NCI-H1930 (cell line): Measurements from ENCODE around the gene PSRC1.
"Not testable (repeated sequence)": the region's sequence is repeated elsewhere in the genome, so short reads cannot be mapped to it uniquely, and the experiment has no call there.

Experiments
- DNase-seq, 2 experiments: peaks; one replicate each; lab custom pipeline; 2025; lab: John Stamatoyannopoulos, UW

The PSRC1 gene

GRCh38 chr1:109282952-109283747, at the start of gene PSRC1:
Gene PSRC1 (minus strand): TSS chr1:109283145.
- DNase-seq, result peak; percentile 95 to 96

DNA sequence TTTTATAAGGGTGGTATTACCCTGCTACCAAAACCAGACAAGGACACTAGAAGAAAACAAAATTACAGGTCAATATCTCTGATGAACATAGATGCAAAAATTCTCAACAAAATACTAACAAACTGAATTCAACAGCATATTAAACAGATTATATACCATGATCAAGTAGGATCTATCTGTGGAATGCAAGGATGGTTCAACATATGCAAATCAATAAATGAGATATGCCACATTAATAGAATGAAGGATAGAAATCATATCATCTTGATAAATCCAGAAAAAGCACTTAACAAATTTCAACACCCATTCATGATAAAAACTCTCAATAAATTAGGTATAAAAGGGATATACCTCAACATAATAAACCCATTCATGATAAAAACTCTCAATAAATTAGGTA, 48.2 kb upstream of the PSRC1 start:
- DNase-seq, result no peak

DNA sequence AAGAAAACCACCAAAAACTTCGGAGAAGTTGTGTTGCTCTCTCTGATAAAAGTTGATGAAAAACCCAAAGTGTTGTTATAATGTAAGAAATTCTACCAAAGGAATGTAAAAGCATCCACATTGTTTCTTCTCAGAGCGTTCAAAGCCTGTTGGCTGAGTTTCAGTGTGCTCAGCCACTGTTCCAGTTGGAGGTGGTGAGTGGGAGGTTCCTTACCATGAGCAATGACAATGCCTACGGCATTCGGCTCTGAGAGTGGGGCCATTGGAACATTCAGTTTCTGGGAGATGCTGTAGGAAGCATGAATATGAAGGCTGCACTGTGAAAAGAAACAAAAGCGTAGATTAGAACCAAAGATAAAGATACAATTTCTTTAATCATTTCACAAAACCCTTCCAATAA, 44.3 kb upstream of the PSRC1 start:
- DNase-seq, result no peak

DNA sequence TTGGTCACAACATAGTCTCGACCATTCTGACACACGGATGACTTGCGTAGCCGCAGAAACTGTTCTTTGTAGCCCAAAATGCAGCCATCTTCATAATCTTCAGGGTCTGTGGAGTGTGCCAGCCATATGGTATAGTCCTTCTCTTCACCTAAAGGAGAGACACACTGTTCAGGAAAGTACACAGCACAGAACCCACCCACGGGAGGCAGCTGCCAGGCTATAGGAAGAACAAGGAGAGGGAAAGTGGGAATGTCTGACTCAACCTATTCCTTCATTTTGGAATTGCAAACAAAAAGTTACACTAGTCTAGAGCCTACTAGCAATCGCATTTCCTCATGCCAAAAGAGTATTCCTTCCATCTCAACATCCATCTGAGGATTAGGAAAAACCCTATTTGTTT, 40.0 kb upstream of the PSRC1 start:
- DNase-seq, result no peak

DNA sequence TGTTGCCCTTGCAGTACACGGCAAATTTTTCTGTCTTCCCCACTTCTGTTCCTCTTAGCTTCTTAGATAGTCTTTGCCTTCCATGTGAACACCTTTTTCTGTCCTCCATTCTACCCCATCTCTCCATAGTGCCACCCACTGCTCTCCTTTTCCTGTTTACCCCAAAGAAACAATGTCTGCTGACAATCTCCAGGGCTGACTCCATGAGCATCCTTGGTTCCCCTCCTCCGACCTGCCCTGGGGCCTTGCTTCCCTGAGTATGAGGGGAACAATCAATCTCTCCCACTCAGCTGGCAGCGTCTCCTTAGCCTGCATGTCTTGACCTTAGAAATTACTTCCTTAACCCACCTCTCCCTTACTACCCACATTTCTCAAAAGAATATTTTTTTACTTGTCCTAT, 36.2 kb upstream of the PSRC1 start:
- DNase-seq, result no peak

GRCh38 chr1:109316506-109316905, 33.6 kb upstream of the PSRC1 start:
- no peak for DNase-seq

- DNase-seq, result no peak
Observed at GRCh38 chr1:109315288-109315687, 32.3 kb upstream of the PSRC1 start.

DNA sequence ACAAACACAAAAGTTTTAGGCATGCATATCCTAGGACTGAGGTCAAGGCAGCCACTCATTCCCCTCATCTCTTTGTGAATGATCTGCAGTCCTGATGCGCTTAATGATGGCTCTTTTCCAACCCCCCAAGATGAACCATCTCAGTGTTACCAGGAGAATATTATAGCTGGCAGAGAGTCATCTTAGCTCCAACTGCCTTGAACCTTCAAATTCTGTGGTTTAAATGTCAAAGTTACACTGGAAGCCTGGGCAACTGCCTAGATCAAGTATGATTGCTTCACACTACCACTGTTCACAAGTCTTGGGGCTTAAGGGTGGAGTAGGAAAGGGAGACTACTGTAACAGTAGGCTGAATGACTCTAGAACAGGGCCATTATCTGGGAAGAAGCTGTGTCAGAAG, 31.9 kb upstream of the PSRC1 start:
- DNase-seq, result no peak

- no peak for DNase-seq
Observed at GRCh38 chr1:109312978-109313775, 30.2 kb upstream of the PSRC1 start.

DNA sequence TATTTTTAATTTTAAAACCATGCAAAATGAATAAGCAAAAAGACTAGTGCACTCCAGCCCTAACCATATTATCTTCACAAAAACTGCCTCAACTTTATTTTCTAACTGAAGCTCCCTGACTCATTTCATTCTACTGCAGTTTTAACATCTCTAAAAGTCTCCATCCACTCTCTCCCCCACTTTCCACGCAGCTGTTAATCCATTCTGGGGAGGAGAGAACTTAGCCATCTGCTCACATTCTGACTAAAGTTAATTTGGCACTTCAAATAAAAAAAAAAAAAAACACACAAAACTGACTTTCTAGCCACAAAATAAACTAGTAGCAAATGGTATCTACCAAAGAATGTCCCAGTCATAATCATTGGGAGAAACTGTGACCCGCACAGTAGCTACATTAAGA, 29.3 kb upstream of the PSRC1 start:
- no peak for DNase-seq

GRCh38 chr1:109309347-109309746, 26.4 kb upstream of the PSRC1 start:
- DNase-seq, result no peak

GRCh38 chr1:109307274-109308021, 24.5 kb upstream of the PSRC1 start:
- DNase-seq, result no peak

- no peak for DNase-seq
Observed at GRCh38 chr1:109306832-109307273, 23.9 kb upstream of the PSRC1 start, which contains the start of gene MYBPHL. Gene MYBPHL (minus strand): TSS chr1:109307011. CDS start chr1:109306991, 20 bp downstream.

DNA sequence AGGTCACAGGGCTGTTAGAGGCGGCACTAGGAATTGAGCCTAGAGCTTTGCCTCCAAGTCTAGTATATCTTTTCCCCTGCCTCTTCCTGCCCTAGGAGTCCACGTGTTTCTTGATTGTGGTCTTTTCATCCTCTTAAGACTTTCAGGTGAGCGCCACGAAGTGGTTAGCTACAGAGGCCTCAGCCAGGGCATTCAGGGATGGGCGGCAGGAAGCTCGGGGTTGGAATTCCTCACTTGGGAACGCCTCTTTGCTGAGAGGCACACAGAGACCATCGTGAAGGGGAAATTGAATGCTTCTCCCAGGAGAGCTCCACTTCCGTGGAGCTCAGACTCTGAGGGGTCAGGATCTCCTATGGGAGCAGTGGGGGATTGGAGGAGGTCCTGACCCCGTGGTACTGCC, 23.0 kb upstream of the PSRC1 start:
- not testable (repeated sequence) for DNase-seq

- no peak for DNase-seq
Observed at GRCh38 chr1:109304226-109304920, 21.4 kb upstream of the PSRC1 start.

GRCh38 chr1:109301874-109302273, 18.9 kb upstream of the PSRC1 start:
- no peak for DNase-seq

GRCh38 chr1:109300650-109301151, 17.8 kb upstream of the PSRC1 start:
- no peak for DNase-seq

DNA sequence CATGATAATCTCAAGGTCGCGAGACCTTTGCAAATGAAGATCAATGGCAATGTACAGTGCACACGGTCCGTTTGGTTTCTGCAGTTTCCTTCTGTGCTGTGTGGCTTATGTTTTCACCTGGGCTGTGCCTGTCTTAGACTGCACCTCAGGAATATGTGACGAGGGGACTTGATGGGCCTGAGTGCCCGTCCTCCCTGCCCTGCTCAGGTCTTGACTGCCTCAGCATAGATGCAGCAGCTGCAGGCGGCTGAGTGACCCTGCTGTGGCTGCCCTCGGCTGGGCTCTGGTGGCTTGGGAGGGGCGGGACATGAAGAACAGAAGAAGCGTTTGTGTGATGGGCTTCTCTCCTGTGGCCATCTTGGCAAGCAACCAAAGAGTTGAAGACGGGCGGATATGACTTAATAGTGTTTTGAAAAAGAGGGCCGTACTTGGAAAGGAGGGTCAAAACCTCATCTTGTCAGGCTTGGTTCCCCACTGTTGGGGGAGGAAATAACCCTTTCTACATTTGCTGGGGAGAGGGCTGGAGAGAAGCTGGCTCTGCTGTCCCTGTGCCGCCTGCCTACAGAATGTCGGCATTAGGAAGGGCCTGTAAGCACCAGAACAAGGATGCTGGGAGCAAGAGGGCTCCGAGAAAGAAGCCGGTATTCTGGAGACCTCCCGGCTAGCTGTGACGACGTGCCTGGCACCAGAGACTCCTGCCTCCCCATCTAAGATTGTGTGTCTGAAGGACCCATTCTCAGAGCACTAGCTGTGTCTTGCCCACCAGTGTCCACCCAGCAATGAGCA, 16.8 kb upstream of the PSRC1 start:
- DNase-seq, result no peak

GRCh38 chr1:109298666-109299557, 16.0 kb upstream of the PSRC1 start:
- no peak for DNase-seq

GRCh38 chr1:109296782-109297181, 13.8 kb upstream of the PSRC1 start:
- no peak for DNase-seq
